HG03025 (cell line): ENCODE measurements around the gene ZNF772.

Source experiments
- ATAC-seq: cut with Tn5 transposase; IDR thresholded peaks from one replicate; pipeline ENCODE4 v1.9.1; 2021; ENCODE audit warnings: mild to moderate bottlenecking, moderate library complexity; ENCODE audit not compliant: unreplicated experiment, low FRiP score

The ZNF772 gene

DNA sequence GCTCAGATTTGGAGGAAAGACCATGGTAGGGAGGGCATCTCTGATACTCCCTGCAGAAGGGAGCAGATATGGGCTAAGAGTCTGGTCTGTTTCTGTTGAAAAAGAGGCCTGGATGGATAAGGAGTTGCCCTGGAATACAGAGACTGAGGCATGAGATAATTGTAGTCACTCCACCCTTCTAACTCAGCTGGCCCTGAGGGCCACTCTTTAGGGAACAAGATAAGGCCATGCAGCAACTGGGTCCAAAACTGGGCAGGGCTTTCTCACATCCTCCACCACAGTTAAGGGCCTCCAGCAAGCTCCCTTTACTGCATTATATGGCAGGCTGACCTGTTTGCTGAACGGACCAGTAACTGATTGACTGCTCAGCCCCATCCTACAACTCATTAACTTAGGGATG, 40.9 kb downstream of the ZNF772 start:
- ATAC-seq: no peak

DNA sequence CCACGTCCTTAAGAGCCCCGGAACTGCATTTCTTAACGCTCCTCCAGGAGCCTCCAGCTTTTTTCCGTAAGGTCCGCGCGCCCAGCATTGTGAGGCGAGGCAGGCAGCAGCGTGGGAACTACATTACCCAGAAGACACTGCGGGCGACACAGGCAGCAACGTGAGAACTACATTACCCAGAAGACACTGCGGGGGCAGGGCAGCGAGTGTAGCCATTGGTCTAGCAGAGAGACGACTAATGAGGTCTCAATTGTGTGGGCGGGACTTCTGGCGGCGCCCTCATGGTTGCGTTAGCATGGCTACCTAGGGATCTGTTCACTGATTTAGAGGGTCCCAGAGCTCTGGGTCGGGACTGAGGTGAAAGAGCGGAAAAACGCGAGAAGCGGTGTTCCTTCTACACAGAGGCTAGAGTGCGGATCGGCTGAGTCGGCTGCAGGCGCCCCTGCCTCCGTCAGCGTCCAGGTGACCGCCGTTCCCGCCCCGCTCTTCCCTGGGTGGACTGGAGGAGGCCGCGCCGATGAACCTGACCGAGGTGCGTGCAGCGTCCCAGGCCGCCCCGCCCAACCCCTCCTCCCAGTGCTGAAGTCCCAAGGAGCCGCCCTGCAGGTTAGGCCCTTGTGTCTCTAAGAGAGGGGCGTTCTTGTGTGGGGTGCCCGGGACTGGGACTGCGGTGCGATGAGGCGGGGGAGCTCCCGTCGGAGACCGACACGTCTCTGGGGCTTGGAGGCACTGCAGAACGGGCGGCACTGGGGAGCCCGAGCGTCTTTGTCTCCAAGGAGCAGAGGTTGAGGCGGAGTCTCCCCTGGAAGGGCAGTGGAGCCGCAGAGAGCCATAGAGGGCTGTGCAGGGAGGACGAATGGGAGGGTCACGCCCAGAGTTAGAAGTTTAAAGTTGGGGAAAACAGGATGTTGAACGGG, 42.0 kb downstream of the ZNF772 start, which contains the start of gene ZNF749:
Gene ZNF749 (plus strand): TSS at position 264 of the 917 bp plus-strand sequence. CDS start 254 bp downstream, at position 518.
- peak; percentile 91 for ATAC-seq

DNA sequence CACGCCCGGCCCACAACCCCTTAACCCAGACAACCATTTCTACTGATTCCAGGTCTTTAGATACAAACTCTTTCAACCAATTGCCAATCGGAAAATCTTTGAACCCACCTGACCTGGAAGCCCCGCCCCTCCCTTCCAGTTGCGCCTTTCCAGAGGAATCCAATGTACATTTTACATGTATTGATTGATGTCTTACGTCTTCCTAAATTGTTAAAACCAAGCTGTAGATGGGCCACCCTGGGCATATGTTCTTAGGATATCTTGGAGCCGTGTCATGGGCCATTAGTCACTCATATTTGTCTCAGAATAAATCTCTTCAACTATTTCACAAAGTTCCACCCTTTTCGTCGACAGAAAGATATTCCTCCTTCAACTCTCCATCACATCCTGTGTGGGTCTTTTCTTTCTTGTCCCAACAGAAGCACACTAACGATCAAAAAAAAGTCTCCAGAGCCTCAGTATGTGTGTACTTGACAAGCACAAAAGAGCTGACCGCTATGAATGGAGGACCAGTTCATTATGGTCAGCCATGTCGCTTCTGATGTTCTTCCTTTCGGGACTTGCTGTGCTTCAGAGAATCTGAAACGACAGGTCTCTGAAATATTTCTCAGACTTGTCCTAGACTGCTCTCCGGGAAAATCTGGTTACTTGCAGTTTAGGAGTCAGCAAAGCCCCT, 42.8 kb downstream of the ZNF772 start:
- peak; percentile 5 for ATAC-seq

DNA sequence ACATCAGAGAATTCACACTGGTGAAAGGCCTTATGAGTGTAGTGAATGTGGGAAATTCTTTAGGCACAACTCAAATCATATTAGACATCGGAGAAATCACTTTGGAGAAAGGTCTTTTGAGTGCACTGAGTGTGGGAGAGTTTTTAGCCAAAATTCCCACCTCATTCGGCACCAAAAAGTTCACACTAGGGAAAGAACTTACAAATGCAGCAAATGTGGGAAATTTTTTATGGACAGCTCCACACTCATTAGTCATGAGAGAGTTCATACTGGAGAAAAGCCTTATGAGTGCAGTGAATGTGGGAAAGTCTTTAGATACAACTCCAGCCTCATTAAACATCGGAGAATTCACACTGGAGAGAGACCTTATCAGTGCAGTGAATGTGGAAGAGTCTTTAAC, 56.3 kb downstream of the ZNF772 start:
- ATAC-seq: no peak

DNA sequence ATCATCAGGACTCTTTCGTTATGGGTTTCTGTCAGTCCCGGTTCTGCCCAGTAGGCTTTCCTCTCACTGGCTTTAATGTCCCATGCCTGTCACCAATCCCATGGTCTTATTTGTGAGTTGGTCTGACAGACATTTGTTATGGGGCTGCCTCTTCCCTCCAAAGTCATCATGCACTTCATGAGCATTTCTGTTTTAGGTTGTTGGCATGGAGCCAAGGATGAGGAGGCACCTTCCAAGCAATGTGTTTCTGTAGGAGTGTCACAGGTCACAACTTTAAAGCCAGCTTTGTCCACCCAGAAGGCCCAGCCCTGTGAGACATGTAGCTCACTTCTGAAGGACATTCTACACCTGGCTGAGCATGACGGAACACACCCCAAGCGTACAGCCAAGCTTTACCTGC, 57.9 kb downstream of the ZNF772 start:
- ATAC-seq: no peak
